Hepatic stellate cell (primary cell): Measurements from ENCODE around the gene ARL14.
"Not testable (repeated sequence)": the region's sequence is repeated elsewhere in the genome, so short reads cannot be mapped to it uniquely, and the experiment has no call there.

Experiments used
- DNase-seq: peaks from one replicate; pipeline ENCODE4 v3.0.0; 2011; ENCODE audit warnings: low spot score

ARL14 gene

GRCh38 chr3:160677459-160677881 is 510 bp downstream of the ARL14 start:
- DNase-seq: no peak

DNA sequence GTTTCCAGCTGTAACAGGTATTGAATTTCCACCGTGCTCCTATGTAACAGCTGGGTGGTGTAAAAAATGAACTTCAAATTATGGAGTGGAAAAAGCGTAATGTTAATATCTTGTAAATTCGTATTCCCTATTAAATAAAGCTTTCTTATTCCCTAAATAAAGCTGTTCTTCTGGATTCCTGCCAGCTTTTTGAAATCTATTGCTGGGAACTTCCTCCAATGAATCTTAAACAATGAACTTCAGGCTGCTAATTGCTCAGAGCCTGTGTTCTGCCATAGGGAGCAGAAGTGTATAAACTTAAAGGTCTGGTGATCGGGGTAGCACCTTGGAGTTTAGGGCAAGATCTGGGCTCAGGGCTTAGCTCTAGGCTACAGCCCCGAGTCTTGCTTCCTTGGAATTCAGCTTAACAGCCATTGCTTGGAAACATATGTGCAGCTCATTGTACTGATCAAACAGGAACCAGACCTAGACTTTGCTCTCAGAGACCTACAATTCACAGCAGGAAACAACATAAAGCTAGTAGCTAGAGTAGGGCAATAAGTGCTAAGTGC is 1.4 kb downstream of the ARL14 start:
- DNase-seq: no peak

DNA sequence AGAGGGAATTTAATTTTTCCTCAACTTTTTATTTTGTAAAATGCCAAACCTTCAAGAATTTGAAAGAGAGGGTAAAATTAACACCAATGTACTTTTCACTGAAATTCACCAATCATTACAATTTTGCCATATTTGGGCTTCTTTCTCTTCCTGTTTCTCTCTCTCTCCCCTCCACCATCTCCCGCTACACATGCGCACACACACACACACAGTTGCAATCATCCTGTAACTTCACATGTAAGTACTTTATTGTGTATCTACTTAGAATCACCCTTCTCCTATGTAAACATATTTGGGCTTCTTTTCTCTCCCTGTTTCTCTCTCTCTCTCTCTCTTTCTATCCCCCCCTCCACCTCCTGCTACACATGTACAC is 7.4 kb downstream of the ARL14 start:
- no peak for DNase-seq

- DNase-seq: no peak
Measured at GRCh38 chr3:160685144-160685766, 8.3 kb downstream of the ARL14 start.

DNA sequence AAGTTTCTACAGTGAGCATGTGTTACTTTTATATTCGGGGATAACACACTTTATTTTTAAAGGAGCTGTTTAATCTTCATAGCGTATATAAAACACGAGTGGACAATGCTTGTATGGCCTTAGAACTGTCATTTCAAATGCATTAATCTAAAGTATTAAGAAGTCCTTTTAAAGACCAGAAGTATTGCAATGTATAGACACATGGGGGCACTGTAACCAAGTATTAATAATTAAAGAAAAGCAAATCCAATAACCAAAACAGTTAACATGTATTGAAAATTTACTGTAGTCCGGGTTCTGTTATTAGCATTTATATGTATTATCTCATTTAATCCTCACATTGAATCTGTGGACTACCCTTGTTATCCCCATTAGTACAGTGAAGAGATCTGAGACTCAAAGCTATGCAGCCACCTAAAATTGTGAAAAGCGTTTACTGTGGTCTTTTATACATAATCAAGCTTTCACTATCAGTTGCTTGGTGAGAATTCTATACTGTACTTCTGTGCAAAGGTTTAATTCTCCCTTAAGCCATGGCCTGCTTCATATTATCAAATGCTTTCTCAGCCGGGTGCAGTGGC is 10.1 kb downstream of the ARL14 start:
- no peak for DNase-seq

GRCh38 chr3:160691151-160691550 is 14.2 kb downstream of the ARL14 start:
- DNase-seq: no peak

DNA sequence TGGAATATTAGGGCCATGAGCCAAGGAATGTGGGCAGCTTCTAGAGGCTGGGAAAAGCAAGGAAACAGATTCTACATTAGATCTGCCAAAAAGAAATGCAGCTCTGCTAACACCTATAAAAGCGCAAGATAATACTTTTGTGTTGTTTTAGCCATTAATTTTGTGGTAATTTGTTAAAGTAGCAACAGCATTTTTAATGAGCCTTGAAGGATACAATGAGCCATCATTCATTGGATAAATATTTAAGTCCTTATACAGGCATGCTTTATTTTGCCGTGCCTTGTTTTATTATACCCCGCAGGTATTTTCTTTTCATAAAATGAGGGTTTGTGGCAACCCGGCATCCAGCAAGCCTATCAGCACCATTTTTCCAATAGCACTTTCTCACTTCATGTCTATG is 15.0 kb downstream of the ARL14 start:
- DNase-seq: no peak

- DNase-seq: no peak
Measured at GRCh38 chr3:160693191-160693590, 16.2 kb downstream of the ARL14 start.

DNA sequence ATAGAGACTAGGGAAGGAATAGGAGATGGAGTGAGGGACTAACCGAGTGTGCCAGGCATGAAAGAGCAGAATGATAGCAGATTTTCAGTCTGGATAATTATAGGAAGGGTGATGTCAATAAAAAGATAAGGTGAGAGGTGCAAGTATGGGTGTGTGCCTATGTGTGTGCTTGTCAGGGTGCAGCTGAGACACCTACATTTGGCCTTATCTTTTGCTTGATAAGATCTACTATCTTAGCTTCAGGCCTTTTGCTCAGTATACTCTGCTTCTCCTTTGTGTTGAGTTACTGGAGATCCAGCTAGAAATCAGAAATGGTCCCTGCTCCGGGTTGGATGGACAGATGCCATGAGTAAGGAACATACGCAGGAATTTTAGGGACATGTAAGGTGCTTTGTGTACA is 17.4 kb downstream of the ARL14 start:
- DNase-seq: no peak

GRCh38 chr3:160695003-160695402 is 18.0 kb downstream of the ARL14 start:
- DNase-seq: no peak

- peak; percentile 12 for DNase-seq
Measured at GRCh38 chr3:160695915-160696327, 19.0 kb downstream of the ARL14 start.

- peak; percentile 37 for DNase-seq
Measured at GRCh38 chr3:160697637-160698380, 20.8 kb downstream of the ARL14 start.

DNA sequence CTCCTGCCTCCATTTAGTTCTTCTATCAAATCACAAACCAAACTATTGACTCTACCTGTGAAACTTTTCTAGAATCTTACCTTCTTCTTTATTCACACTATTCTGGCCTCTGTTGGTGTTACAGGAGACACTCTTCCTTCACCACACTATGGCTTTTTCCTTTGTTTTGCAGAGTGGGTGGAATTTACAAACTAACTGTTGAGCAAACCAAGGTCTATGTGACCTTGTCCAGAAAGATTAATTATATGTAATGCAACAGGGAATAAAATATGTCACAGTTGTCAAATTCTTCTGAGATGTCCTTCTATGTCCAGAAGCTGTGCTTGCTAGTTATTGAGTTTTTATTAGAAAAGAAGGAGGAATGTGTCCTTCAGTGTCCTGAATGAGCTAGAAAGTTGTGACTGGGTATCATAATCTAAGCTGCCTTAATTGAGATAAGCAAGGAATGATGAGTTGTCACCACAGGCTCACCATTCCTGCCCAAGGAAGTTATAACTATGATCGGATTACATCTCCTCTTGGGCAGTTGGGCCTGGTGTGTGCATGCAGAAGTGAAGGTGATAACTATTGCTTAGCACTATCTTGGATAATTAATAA is 21.7 kb downstream of the ARL14 start:
- DNase-seq: no peak

- no peak for DNase-seq
Measured at GRCh38 chr3:160701490-160701889, 24.5 kb downstream of the ARL14 start.

DNA sequence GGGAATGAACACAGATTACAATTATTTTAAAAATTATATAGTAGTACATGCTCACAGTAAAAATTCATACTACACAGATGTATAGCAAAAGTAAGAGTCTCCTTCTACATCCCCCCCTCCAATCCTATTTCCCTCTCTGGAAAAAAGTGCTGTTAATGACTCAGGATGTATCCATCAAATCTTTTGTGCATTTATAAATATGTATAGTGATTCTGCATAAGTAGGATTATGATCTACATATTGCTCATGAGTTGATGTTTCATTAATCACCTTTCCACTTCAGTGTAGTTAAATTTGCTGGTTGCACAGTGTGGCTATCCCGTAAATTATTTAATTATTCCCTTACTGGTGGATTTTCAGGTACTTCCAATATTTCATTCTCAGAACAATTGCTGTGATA is 25.3 kb downstream of the ARL14 start:
- DNase-seq: no peak

- no peak for DNase-seq
Measured at GRCh38 chr3:160703974-160704373, 27.0 kb downstream of the ARL14 start.

DNA sequence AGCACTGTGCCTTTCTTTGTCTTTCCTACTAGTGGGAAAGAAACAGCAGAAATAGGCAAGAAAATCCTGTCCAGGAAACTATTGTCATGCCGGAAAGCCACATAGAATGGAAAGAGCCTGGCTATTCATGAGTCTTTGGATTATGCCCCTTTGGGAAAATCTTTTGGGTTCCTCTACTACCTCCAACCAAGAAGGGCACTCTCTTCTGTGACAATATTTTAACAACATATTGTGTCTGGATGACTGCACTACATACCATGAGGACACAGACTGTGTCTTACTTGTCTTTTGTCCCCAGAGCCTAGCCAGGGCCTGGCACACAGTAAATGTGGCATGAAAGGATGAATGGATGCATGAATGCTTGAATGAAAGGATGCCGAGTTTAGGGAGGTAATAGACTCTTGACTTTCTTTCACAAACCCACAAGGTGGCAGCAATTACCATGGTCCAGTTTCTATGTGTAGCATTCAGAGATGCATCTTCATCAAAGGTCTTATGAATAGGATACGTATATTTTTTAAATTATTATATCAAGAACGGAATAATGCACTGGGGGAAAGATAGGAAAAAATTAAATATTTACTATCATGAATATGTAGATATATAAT is 30.3 kb downstream of the ARL14 start:
- no peak for DNase-seq

DNA sequence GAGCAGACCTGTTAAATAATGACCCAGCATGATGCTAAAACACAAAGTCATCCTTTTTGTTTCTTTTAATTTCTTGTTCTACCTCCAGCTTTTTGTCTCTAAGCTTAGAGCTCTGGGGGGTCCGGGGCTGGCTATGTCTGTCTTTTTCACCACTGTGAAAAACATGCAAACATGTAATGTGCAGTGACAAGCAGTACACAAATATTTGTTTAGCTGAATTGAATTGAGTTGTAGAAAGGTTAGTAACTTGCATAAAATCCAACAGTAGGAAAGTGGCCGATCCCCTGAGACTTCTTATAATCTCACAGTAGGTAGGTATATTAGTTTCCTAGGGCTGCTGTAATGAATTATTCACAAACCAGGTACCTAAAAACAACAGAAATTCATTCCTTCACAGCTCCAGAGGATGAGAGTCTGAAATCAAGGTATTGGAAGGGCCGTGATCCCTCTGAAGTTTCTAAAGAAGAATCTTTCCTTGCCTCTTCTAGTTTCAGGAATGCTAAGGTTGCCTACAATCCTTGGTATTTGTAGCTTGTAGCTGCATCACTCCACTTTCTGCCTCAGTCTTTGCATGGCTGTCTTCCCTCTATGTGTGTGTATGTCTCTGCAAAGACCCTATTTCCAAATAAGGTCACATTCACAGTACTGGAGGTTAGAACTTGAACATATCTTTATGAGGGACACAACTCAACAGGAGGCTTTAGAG is 32.7 kb downstream of the ARL14 start:
- no peak for DNase-seq

DNA sequence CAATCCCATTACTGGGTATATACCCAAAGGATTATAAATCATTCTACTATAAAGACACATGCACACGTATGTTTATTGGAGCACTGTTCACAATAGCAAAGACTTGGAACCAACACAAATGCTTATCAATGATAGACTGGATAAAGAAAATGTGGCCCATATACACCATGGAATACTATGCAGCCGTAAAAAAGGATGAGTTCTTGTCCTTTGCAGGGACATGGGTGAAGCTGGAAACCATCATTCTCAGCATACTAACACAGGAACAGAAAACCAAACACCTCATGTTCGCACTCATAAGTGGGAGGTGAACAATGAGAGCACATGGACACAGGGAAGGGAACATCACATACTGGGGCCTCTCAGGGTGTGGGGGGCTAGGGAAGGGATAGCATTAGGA is 36.2 kb downstream of the ARL14 start:
- not testable (repeated sequence) for DNase-seq

- DNase-seq: no peak
Measured at GRCh38 chr3:160719710-160720109, 42.8 kb downstream of the ARL14 start.

GRCh38 chr3:160720123-160720746 is 43.3 kb downstream of the ARL14 start:
- no peak for DNase-seq
